ENCODE measurements around the gene SHROOM4. TPM values are rescaled to one million over a fixed set of nuclear protein-coding genes. Genes with fewer than 3 reads are reported as not detected.

SHROOM4 gene
- total and polyA plus RNA-seq, 2 experiments from 2014 or later, result 1.9 to 8.5 TPM

DNA sequence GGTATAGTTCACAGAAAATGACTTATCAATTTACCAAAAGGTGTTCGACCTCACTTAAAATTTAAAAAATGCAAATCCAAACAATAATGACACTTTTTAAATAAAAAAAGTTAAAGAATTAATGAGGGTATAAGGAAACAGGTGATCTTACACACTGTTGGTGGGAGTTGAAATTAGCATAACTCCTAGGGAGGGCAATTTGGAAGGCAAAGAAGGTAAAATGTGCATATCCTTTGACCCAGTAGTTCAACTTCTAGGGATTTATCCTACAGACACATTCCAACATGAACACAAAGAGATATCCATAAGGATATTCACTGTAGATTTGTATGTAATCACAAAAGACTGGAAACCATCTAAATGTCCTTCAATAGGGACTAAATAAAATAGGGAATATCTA, 199.5 kb downstream of the SHROOM4 start:
- Mint-ChIP-seq H3K36me3 (ENCODE audit: low read depth) (0 out of 3 replicates have a peak, but pooled peaks cover 4% of the 10 kb centered on the region), H3K27me3 (ENCODE audit: insufficient read depth, low read depth, poor library complexity) (peaks cover 1% of the 10 kb centered on the region), H3K4me3 (no peak overlapping the region), H3K4me1 (peaks cover 49% of the 10 kb centered on the region), H3K9me3 (no peaks in the 10 kb centered on the region), H3K27ac (peak overlapping the region; percentile 94)
- TF ChIP-seq, protein P1, sequence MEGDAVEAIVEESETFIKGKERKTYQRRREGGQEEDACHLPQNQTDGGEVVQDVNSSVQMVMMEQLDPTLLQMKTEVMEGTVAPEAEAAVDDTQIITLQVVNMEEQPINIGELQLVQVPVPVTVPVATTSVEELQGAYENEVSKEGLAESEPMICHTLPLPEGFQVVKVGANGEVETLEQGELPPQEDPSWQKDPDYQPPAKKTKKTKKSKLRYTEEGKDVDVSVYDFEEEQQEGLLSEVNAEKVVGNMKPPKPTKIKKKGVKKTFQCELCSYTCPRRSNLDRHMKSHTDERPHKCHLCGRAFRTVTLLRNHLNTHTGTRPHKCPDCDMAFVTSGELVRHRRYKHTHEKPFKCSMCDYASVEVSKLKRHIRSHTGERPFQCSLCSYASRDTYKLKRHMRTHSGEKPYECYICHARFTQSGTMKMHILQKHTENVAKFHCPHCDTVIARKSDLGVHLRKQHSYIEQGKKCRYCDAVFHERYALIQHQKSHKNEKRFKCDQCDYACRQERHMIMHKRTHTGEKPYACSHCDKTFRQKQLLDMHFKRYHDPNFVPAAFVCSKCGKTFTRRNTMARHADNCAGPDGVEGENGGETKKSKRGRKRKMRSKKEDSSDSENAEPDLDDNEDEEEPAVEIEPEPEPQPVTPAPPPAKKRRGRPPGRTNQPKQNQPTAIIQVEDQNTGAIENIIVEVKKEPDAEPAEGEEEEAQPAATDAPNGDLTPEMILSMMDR (conservative IDR thresholded peaks at IDR 0.05; ENCODE audit: low read depth in 2 of 2), result no peak
- TF ChIP-seq NANOG (IDR thresholded peaks at IDR 0.05; ENCODE audit: borderline replicate concordance) (peak; percentile 62), ZNF114 (CRISPR knock-in tag; IDR thresholded peaks at IDR 0.05) (no peak)
- TF ChIP-seq, protein P2, sequence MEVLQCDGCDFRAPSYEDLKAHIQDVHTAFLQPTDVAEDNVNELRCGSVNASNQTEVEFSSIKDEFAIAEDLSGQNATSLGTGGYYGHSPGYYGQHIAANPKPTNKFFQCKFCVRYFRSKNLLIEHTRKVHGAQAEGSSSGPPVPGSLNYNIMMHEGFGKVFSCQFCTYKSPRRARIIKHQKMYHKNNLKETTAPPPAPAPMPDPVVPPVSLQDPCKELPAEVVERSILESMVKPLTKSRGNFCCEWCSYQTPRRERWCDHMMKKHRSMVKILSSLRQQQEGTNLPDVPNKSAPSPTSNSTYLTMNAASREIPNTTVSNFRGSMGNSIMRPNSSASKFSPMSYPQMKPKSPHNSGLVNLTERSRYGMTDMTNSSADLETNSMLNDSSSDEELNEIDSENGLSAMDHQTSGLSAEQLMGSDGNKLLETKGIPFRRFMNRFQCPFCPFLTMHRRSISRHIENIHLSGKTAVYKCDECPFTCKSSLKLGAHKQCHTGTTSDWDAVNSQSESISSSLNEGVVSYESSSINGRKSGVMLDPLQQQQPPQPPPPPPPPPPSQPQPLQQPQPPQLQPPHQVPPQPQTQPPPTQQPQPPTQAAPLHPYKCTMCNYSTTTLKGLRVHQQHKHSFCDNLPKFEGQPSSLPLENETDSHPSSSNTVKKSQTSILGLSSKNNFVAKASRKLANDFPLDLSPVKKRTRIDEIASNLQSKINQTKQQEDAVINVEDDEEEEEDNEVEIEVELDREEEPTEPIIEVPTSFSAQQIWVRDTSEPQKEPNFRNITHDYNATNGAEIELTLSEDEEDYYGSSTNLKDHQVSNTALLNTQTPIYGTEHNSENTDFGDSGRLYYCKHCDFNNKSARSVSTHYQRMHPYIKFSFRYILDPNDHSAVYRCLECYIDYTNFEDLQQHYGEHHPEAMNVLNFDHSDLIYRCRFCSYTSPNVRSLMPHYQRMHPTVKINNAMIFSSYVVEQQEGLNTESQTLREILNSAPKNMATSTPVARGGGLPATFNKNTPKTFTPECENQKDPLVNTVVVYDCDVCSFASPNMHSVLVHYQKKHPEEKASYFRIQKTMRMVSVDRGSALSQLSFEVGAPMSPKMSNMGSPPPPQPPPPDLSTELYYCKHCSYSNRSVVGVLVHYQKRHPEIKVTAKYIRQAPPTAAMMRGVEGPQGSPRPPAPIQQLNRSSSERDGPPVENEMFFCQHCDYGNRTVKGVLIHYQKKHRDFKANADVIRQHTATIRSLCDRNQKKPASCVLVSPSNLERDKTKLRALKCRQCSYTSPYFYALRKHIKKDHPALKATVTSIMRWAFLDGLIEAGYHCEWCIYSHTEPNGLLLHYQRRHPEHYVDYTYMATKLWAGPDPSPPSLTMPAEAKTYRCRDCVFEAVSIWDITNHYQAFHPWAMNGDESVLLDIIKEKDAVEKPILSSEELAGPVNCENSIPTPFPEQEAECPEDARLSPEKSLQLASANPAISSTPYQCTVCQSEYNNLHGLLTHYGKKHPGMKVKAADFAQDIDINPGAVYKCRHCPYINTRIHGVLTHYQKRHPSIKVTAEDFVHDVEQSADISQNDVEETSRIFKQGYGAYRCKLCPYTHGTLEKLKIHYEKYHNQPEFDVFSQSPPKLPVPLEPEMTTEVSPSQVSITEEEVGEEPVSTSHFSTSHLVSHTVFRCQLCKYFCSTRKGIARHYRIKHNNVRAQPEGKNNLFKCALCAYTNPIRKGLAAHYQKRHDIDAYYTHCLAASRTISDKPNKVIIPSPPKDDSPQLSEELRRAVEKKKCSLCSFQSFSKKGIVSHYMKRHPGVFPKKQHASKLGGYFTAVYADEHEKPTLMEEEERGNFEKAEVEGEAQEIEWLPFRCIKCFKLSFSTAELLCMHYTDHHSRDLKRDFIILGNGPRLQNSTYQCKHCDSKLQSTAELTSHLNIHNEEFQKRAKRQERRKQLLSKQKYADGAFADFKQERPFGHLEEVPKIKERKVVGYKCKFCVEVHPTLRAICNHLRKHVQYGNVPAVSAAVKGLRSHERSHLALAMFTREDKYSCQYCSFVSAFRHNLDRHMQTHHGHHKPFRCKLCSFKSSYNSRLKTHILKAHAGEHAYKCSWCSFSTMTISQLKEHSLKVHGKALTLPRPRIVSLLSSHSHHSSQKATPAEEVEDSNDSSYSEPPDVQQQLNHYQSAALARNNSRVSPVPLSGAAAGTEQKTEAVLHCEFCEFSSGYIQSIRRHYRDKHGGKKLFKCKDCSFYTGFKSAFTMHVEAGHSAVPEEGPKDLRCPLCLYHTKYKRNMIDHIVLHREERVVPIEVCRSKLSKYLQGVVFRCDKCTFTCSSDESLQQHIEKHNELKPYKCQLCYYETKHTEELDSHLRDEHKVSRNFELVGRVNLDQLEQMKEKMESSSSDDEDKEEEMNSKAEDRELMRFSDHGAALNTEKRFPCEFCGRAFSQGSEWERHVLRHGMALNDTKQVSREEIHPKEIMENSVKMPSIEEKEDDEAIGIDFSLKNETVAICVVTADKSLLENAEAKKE (CRISPR knock-in tag; IDR thresholded peaks at IDR 0.05), result no peak
- H3K4me3 ChIP-seq, result peak overlapping the region; percentile 17; the same call in 1 of the 2 replicates
- no peaks in the 10 kb centered on the region for H3F3A ChIP-seq (replicated peaks; ENCODE audit: low read depth)
- H2AFZ ChIP-seq, result no peak overlapping the region
- H3K27me3 ChIP-seq (ENCODE audit: insufficient read depth), result no peaks in the 10 kb centered on the region
- no peaks in the 10 kb centered on the region for H4K20me1 ChIP-seq (replicated peaks; ENCODE audit: insufficient read depth)
- no peaks in the 10 kb centered on the region for H3K79me2 ChIP-seq (replicated peaks; ENCODE audit: insufficient read depth)
- ATAC-seq (peak; percentile 52; the same call in 2 of the 3 replicates), DNase-seq (ENCODE audit: low spot score) (peak; percentile 7)
- peak overlapping the region; percentile 89; the same call in 1 of the 2 replicates for H3K27ac ChIP-seq (ENCODE audit: low read depth)
- H3K4me1 ChIP-seq (ENCODE audit: insufficient read depth), result peaks cover 50% of the 10 kb centered on the region
- peak overlapping the region; percentile 44 for H3K4me2 ChIP-seq
- no peaks in the 10 kb centered on the region for H3K36me3 ChIP-seq (ENCODE audit: insufficient read depth)
- H3K9me2 ChIP-seq (ENCODE audit: insufficient read depth), result no peaks in the 10 kb centered on the region
